ENCODE data around the gene HRH2.

DNA sequence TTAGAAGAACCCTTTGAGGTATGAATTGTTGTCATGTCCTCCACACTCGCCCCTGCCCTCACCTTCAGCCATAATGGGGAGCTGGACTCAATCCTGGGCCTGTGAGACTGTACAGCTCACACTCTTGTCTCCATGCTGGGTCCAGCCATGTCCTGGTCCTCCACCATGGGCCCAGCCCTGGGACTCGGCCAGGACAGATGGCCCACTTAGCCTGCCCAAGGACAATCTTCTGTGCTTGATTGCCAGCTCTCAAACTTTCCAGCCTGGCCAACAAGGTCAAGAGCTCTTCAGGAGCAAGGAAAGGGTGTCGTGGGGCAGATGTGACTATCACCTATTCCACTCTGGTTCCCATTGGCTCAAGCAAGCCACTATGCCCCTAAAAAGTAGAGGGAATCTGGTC lies 90.8 kb downstream of the HRH2 start:
- TF ChIP-seq, protein P1, sequence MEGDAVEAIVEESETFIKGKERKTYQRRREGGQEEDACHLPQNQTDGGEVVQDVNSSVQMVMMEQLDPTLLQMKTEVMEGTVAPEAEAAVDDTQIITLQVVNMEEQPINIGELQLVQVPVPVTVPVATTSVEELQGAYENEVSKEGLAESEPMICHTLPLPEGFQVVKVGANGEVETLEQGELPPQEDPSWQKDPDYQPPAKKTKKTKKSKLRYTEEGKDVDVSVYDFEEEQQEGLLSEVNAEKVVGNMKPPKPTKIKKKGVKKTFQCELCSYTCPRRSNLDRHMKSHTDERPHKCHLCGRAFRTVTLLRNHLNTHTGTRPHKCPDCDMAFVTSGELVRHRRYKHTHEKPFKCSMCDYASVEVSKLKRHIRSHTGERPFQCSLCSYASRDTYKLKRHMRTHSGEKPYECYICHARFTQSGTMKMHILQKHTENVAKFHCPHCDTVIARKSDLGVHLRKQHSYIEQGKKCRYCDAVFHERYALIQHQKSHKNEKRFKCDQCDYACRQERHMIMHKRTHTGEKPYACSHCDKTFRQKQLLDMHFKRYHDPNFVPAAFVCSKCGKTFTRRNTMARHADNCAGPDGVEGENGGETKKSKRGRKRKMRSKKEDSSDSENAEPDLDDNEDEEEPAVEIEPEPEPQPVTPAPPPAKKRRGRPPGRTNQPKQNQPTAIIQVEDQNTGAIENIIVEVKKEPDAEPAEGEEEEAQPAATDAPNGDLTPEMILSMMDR (IDR thresholded peaks at IDR 0.05): no peak
- TF ChIP-seq POLR2A (IDR thresholded peaks at IDR 0.05): no peak
